T-helper 22 cell (primary cell): ENCODE data around the gene SDCCAG8.

ENCODE experiments used
- DNase-seq: peaks from one replicate; pipeline ENCODE4 v3.0.0-alpha.2; 2020; ENCODE audit warnings: low read depth

SDCCAG8 gene

DNA sequence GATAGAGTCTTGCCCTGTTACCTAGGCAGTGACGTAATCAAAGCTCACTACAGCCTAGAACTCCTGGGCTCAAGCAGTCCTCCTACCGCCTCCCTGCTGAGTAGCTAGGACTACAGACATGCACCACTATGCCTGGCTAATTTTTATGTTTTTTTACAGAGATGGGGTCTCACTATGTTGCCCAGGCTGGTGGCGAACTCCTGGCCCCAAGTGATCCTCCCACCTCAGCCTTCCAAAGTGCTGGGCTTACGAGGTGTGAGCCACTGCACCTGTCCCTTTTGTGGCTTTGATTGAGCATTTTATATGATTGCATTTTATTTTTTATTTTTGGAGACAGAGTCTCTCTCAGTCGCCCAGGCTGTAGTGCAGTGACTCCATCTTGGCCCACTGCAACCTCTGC, 25.8 kb downstream of the SDCCAG8 start:
- no peak for DNase-seq

DNA sequence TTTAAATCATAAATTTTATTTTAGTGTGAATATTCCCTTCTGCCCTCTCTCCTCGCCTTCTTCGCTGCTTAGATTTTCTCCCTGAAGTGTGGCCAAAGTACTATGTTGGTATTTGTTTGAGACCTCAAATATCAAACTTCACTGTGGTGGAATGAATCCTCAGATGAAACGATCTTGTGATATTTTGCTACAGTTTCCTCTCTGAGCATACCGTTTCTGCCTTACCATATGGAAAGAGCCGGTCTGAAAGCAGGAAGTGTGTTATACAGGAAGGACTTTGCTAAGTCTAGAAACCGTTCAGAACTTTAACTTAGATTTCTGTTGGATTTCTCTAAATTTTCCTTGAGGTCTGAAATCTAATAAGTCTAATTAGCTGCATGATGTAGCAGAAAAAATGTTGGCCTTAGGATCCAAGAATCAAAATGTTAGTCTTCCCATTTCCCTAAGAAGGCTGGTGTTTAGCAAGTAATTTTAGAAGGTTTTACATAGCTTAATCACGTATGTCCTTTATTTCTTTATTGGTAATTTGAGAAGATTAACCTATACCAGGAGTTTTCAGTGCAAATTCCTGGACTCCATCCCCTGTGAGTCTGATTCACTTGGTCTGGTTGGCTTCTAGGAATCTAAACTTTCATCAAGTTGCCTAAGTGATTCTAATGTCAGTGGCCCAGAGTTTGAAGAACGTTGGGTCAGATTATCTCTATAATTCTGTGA, 30.7 kb downstream of the SDCCAG8 start:
- DNase-seq = no peak

DNA sequence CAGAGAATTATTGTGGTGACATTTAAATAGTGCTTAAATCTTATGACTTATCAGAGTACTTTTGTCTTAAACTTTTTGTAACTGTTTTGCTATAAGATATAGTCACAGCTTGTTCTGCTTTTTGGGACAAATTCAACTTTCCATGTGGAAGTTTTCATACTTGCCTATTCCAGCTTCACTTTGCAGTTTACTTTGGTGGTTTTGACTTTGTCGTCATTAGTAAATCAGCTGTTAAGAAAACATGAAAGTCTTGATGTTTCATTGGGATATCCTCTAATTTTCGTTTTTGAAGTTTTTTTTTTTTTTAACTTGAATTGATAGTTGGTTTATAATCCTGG, 31.3 kb downstream of the SDCCAG8 start:
- DNase-seq = no peak

DNA sequence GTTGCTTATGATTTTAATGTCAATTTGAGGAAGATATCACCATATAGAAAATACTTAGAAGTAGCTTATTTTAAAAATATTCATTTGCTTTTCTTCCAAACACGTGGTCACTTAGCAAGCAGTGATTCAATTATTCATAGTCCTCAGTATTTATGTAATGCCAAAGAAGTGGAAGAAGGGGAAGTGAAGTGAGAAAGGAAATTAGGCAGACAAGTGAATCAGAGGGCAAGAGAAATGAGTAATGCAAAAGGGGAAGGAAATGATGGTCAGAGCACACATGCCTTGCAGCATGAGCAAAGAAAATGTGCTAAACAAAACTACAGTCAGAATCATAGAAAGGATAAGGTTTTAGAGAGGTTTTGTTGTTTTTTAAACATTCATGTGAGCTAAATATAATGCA, 31.8 kb downstream of the SDCCAG8 start:
- DNase-seq = no peak

DNA sequence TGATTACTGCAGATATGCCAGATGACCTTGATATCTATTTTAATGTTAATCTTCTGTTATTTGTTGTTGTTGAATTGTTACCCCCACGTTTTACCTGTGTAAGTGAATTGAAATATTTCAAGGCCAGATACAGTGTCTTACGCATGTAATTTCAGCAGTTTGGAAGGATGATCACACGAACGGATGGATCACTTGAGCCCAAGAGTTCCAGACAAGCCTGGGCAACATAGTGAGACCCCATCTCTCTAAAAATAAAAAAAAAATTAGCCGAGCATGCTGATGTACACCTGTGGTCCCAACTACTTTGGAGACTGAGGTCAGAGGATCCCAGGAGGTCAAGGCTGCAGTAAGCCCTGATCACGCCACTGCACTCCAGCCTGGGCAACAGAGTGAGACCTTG, 32.2 kb downstream of the SDCCAG8 start:
- no peak for DNase-seq

DNA sequence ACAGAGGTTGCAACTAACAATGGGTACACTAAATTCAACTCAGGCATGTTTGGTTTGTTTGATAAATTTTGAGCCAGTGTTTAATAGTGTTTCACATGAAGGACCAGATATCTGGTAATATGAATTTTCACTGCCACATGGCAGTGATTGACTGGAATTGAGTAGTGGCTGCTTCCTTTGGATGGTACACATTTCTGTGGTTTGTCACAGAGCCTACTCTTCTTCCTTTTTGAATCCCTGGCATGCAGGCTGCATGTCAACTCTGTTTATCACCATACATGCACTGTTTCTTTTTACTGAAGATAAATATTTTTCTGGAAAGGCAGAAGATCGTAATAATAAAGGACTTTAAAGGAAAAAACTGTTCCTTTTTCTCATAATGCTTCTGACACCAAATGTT, 35.5 kb downstream of the SDCCAG8 start:
- no peak for DNase-seq

DNA sequence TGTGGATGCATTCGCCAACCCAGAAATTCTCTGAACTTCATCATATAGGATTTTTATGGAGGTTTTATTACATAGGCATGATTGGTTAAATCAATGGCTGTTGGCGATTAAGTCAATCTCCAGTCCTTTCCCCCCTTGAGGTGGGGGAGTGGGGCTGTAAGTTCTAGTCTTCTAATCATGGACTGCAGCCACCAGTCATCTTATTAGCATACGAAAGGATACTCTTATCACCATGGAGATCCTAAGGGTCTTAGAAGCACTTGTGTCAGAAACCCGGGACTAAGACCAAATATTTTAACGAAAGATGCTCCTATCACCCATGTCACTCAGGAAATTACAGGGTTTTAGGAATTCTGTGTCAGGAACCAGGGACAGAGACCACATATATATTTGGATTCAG, 36.3 kb downstream of the SDCCAG8 start:
- DNase-seq = no peak

DNA sequence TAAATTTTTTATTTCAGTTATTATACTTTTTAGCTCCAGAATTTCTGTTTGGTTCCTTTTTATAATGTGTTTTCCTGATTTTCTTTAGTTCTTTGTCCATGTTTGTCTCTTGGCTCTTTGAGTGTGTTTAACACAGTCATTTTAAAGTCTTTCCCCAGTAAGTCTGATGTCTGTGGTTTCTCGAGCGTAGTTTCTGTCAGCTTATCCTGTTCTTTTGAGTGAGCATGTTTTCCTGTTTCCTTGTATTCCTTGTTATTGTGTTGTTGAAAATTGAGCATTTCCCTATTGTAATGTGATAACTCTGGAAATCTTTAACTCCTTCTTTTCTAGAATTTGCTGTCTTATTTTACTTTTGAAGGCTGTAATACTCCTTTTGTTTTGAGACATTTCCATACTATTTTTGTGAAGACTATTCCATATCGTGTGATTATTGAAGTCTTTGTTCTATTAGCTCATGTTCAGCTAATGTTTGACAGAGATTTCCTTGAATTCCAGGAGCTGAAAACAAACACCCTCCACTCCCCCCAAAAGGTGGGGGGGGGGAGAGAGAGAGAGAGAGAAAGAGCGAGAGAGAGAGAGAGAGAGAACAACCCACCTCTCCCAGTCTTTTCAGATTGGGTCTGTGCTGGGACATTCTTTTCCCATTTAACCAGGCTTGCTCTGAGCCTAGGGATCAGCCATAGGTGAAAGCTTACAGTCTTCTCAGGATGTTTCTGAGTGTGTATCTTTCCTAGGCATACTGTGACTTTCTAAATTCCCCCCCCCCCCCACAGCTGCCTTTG, 38.3 kb downstream of the SDCCAG8 start:
- no peak for DNase-seq

DNA sequence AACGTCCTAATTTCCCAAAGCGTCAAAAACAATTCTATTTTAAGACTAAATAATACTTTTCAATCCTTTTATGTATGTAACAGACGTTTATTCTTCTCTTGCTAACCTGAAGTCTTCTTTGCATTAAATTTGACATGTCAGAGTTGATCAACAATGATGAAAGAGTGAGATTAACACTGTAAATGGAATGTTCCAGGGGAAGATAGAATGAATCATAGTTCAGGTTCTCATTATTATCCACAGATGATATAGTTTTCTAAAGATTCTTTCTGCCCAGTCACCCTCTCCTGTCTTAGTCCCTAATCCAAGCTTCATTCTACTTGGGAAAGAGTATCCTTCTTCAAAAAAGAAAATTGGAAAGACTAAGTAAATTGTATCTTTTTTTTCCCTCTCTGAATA, 38.9 kb downstream of the SDCCAG8 start:
- DNase-seq = no peak

DNA sequence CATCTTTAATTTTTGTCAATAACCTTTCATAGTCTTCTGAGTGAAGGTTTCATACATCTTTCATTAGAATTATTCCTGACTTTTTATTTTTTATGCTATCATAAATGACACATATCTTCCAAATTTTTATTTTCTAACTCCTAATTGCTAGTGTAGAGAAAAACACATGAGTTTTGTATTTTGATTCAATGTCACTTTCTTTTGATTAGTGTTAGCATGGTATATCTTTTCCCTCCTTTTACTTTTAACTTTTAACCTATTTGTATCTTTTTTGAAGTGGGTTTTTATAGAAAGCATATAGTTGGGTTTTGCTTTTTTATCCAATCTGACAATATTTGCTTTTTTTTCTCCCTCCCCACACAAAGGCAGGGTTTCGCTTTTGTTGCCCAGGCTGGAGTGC, 43.2 kb downstream of the SDCCAG8 start:
- no peak for DNase-seq

DNA sequence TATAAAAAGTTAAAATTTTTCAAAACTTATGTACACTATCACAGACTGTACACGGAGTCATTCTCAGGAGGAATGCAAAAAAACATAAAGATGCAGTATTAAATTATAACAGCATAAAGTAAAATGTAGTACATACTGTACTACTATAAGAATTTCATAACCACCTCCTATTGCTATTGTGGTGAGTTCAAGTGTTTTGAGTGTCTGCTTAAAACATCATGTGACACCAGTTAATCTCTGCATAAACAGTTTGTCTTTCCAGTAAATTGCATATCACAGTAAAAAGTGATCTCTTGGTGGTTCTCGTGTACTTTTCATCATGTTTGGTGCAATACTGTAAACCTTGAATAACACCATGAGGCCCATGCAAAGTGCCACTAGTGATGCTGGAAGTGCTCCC, 45.2 kb downstream of the SDCCAG8 start:
- no peak for DNase-seq

DNA sequence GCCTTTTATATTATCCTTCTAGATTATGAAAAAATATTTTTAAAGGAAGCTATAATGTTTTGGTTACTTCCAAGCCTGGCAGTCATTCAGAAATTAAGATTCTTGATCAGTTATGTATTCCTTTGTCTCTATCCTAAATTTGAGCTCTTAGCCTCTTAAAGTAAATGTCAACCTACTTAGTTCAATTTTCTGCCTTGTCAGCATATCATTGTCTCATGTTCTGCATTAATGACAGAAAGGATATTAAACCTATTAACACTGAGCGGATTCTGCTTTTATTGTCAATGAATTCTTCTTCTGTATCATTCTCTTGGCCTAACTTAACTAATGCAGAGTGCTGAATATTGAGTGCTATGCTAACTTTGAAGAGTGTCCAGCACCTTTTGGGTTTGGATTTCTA, 56.0 kb downstream of the SDCCAG8 start:
- no peak for DNase-seq

DNA sequence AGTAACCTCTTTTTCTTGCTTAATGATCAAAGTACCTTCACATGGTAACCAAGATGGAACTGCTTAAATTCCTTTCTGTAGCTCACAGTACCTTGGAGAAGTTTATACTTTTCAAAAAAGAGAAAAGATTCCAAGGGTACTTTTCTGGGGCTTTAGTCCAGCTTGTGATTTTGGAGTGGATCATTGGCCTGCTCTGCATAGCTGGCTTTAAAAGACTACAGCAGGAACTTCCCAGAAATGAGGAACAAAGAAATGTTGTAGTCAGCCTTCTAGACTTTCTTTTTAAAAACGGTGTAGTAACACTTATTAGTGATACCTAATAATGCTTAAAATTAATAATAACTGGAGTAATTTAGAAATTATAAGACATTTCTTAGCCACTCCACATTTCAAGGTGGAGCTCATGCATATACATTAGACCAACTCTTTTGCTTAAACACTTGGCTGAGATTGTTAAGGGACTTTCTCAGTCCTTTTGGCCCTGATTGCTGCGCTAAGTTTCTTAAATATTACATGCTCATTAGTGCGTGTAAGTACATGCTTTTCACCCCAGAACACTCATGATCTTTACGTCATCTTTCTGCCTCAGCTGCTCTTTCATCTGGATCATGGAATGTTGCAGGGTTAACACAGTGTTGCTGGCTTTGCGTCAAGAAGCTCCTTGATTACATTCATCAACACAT, 57.3 kb downstream of the SDCCAG8 start:
- no peak for DNase-seq

DNA sequence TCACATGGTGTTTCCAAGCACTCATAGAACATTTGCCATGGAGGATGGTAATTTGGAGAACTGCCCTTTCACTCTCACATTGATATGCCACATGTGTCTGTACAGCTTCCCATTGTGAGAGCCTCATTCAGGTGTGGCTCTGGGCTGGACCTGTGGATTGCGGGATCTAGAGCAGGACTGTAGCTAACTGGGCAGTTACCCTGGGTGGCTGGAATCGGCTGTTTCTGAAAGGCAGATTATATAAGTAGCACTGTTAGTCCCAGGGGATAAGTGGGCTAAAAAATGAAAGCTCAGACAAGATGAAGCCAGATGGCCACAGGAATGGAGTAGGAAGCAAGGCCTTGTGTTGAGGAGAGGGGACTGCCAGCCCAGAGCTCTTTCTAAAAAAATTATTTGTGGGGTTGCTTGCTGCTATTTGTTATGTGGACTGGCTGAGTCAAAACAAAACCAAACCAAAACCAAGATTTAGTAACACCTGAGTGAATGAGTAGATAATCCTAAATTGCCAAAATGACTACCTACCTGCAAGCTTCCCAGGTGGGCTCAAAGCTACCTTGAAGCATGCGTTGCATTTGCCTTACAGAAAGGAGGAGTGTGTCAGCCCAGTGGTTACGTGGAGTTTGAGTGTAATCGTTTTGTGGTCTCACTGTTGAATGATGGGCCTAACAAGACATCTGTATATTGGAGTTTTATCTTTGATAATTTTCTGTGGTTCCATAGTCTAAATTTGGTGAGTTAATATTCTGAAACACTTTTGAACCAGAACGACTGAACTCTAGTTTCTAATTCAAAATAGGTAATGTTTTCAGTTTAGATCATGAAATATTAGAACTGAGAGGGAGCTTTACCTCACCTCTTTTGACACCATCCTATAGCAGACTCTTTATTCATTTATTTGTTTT, 58.0 kb downstream of the SDCCAG8 start:
- DNase-seq = no peak

DNA sequence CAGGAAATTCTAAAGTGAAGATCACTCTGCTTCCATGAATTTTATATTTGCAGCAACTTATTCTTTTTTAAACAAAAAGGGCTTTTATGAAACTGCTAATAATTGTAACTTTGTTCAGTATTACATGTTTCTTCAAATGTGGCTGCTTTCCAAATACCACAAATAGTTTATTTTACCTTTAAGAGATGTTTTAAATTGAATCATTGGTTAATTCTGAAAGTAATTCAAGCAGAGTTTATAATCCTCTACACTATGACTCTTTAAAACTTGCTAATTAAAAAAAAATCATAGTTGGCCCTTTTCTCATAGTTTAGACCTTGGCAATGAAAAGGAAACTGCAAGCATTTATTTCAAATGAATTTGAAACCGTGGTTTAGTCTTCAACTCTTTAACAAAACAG, 59.6 kb downstream of the SDCCAG8 start:
- no peak for DNase-seq

DNA sequence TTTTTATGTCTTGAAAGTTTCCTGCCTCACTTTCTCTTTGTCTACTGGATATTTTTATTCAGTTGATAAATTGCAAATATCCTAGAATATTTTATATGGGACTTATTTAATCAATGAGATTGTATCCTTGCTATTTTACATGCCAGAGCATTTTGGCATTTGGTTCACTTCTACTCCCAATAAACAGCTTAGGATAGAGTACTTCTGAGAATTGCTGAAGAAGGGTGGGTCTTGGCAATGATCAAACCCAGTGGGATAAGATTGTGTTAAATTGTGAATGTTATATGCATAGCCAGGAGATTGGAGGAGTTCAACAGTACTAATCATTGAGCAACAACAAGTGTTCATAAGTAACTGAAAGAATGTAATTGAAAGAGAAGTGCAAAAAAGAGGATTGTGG, 60.1 kb downstream of the SDCCAG8 start:
- no peak for DNase-seq

DNA sequence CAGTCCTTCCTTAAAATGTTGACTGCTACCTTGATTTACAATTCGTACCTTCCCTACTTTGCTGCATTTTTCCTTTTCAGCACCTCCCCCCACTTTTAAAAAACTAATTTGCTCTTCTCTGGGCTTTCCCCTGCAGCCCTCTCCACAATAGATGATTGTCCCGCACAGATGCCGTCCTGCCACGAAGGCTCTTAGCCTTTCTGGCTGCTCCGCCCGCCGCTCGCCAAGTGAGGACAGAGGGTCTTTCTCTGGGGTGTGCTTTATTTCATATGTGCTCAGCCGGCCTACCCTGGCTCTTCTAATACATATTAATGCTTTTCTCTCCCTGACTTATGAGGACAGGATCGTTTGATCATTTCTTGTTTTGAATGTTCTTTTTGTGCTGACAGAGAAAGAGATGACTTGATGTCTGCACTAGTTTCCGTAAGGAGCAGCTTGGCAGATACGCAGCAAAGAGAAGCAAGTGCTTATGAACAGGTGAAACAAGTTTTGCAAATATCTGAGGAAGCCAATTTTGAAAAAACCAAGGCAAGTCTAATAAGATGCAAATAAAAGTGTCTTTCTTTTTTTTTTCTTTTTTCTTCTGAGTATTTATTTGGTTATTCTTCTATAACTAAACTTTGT, 60.6 kb downstream of the SDCCAG8 start:
- DNase-seq = no peak

DNA sequence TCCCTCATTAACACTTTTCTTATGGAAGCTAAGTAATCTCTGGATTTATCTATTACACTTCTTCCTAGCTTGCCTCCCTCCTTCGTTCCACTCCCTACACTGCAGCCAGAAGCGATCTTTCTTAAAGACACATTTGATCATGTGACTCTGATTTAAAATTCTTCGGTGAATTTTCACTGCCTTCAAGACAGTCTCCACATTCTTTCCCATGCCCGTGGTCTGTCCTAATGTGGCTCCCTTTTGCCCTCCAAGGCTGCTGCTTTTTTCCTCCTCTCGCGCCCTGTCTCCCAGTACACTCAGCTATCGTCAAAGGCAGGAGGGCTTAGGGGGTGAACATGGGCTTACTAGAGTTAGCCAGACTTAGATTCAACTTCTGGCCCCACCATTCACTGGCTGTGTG, 64.4 kb downstream of the SDCCAG8 start:
- DNase-seq = no peak

DNA sequence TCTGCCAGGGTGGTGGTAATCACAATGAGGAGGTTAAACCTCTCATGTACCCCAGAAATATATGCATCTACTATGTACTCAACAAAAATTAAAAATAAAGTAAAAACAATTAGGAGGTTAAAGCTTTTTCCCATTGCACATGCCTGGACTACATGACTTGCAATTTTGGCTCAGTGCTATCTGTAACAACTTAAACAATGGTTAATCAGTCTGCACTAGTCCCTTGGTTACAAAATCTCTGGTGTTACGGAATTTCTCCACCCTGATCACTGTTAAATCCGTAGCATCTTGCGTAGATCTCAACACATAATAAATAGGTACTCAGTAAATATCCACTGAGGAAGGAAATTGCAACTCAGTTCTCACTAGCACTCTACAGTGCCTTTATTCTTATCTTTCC, 66.5 kb downstream of the SDCCAG8 start:
- no peak for DNase-seq

DNA sequence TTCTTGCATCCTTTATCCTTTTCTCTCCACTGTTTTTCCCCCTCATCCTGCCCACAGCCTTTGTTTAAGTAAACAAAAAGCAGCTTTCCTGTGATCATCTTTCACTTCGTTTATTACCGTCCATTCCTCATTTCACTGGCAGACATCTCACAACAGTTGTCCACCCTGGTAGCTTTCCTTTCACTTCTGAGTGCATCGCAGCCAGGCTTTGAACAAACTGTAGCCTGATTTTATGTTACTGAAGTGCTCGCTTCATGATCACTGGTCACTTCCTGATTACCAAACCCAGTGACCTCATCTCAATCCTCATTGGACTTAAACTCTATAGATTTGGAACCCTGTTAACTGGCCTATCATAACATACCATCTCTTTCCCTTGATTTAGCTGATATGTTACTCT, 67.7 kb downstream of the SDCCAG8 start:
- DNase-seq = no peak

DNA sequence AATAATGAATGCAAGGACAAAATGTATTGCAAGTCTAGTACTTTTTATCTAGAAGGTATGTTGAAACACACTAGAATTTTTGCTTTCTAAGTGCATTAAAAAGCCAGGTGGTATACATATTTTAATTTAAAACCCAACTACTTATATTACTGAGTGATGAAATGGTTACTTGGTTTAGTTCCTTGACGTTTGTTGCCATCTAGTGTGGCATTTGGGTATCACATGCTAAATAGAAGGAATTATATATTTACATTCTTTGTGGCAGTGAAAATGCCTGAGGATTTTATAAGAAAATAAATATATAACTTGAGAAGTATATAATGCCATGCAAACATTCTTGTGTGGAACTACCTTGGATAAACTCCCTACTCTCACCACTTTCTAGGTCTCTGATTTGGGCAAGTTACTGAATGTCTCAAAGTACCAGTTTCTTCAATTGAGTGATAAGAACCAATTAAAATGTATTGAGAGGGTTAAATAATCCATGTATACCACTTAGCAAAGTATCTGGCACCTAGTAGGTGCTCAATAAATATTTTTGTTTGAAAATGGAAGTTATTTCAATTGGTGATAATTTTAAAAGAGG, 69.6 kb downstream of the SDCCAG8 start:
- no peak for DNase-seq

DNA sequence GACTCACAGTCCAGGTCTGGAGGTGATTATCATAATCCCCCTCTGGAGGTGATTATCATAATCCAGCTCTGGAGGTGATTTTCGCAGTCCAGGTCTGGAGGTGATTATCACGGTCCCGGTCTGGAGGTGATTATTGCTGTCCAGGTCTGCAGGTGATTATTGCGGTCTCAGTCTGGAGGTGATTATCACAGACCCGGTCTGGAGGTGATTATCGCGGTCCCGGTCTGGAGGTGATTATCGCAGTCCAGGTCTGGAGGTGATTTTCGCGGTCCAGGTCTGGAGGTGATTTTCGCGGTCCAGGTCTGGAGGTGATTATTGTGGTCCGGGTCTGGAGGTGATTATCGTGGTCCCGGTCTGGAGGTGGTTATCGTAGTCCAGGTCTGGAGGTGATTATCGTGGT, 76.6 kb downstream of the SDCCAG8 start:
- DNase-seq = no peak
